ENCODE results near the gene AP2B1.
"Not testable (repeated sequence)": the region's sequence is repeated elsewhere in the genome, so short reads cannot be mapped to it uniquely, and the experiment has no call there.

Gene AP2B1

DNA sequence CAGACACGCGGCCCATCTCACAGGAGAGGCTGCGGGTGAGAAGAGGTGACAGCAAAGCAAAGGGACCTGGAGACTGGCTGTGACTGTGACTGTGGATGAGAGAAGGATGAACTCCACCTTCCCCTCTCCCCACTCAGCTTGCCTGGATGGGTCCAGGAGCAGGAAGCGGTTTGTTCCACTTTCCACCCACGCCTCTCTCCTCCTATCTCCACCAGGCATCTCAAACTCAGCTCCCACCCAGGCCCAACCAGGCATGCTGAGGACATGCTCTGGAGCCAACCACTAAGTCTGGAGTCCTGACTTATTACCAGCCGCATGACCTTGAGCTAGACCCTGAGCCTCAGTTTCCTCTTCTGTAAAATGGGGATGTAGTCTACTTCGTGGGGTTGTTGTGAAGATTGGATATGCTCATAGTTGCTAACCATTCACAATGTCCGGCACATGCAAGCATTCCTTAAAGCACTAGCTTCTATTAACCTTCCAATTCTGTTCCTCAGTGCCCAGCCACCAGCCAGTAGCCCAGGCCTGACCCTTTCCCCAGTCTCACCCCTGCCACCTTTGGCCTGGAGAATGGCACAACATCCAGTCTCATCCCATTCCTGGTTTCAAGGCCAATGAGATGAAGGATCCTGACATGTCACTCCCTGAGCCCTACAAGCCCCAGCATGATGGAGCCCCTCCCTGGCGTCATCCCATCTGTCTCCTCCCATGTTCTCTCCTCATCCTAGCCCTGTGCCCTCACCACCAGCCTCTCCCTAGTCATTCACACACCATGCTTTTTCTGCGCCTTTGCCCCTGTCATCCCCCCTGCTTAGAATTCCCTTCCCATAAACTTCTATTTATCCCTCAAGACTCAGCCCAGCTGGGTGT lies 163.6 kb downstream of the AP2B1 start:
- DNase-seq, result no peak

DNA sequence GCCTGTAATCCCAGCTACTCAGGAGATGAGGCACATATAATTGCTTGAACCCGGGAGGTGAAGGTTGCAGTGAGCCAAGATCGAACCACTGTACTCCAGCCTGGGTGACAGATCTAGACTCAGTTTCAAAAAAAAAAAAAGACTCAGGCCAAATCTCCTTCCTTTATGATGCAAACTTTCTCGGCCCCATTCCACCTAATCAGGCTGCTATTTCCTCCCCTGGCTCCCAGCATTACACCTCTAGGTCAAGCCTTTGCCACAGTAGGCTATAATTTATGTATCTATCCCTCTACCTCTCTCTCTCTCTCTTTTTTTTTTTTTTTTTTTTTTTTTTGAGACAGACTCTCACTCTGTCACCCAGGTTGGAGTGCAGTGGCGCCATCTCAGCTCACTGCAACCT lies 164.4 kb downstream of the AP2B1 start:
- not testable (repeated sequence) for DNase-seq

DNA sequence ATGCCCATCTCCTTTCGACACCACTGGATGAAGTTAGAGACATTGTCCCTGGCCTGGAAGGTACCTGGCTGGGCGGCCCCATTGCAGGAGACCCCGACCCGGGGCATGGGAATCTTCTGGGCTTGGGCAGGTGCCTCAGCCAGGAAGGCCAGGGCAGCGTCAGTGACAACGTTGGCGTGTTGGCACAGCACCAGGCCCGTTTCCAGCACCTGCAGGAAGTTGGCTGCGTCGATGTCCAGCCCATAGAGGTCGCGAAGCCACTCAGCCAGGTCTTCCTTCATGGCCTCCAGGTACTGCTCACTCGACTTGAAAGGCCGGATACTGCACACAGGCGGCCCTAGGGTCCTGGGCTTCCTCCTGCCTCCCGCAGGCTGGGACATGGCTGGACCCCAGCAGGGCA lies 165.3 kb downstream of the AP2B1 start:
- DNase-seq, result no peak

DNA sequence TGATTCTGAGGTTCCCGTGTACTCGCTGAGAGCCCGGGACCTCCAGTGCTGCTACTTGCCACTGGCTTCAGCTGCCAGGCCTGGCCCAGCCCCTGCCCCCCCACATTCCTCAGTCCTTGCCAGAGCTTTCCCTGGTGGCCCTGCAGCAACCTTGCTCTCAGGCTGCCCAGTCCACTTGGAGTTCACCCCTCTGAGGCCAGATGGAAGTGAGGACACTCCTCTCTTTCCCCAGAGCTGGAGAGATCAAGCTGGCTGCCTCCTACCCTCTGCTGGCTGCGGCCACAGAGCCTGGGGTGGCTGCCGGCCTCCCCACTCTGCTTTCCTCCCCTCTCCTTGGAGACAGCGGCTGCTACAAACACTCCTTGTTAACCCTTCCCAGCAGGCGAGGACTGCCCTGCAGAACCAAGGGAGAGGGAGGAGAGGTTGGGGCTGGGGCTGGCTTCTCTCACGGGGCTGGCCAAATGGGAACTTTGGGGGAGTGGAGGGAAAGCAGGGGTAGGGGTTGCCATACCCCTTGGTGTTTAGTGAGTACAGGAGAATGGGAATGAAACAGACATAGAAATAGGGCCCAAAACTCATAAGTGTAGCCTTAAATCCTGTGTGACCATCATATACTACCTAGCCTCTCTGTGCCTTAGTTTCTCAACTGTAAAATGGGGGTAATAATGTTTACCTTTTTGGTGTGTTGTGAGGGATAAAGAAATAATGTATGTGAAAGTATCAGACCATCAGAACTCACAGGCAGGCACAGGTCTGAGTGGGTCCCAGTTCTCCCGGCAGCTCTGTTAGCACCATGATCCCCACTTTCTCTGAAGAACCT lies 166.0 kb downstream of the AP2B1 start, which contains the start of gene GAS2L2:
GAS2L2 (minus strand) TSS at position 295 of the 820 bp plus-strand sequence. CDS start 389 bp downstream, outside the sequence.
- no peak for DNase-seq

DNA sequence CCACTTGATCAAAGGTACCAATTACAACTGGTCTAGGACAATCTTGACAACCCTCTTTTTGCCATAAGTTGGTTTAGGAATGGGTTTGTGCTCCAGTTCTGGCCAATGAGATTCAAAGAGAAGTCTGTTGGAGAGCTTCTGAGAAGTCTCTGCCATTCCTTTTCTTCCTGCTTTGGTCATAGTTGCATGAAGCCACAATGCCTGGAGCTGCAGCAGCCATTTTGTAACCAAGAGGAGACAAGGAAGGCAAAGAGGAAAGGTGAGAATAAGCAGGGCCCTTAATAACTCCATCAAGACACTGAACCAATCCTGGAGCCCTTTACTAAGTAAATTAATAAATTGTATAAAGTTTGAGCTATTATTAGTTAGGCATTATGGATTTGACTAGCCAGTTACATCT lies 170.1 kb downstream of the AP2B1 start:
- DNase-seq, result no peak

DNA sequence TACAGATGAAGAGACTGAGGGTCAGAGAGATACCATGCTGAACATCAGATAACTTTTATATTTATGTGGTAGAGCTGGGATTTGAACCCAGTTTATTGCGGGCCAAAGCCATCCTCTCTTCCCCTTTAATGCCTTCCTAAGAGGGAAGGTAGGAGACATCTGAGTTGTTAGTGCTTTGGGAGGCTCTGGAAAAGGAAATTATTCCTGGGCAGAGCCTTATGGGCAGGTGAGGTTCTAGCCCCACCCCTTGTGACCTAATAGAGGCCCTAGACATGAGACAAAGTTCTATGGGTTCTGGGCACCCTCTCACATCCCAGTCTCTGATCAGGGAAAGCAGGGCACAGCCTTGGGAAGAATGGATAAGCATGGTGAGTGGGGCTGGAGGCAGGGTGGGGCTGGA lies 173.5 kb downstream of the AP2B1 start, which contains the start of gene C17orf50:
C17orf50 (plus strand) TSS at position 301 of the 400 bp plus-strand sequence; CDS start at position 356, 55 bp downstream.
- no peak for DNase-seq

DNA sequence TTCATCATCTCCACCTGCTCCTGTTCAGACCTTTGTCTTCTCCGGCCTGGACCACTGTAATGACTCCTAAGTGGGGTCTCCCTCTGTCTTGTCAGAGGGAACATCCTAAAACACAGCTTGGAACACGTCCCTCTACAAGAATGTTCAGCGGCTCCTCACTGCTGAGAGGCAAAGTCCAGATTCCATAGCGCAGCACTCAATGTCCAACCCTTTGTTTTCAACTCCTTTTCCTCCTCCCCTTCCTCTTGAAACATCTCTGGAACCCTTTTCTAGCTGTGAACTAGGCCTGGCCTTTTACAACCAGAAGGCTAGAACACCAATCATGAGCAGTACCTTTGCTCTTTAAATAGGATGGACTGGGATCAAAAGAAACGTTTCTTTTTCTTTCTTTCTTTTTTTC lies 174.5 kb downstream of the AP2B1 start:
- no peak for DNase-seq

DNA sequence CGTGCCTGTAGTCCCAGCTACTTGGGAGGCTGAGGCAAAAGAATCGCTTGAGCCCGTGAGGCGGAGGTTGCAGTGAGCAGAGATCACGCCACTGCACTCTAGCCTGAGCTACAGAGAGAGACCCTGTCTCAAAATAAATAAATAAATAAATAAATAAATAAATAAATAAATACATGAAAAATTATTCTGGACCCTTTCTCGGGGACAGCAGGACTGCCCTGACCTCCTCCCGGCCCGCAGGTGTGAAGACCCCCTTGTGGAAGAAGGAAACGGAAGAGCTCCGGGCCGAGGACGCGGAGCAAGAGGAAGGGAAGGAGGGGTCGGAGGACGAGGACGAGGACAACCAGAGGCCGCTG lies 176.6 kb downstream of the AP2B1 start:
- DNase-seq, result no peak

DNA sequence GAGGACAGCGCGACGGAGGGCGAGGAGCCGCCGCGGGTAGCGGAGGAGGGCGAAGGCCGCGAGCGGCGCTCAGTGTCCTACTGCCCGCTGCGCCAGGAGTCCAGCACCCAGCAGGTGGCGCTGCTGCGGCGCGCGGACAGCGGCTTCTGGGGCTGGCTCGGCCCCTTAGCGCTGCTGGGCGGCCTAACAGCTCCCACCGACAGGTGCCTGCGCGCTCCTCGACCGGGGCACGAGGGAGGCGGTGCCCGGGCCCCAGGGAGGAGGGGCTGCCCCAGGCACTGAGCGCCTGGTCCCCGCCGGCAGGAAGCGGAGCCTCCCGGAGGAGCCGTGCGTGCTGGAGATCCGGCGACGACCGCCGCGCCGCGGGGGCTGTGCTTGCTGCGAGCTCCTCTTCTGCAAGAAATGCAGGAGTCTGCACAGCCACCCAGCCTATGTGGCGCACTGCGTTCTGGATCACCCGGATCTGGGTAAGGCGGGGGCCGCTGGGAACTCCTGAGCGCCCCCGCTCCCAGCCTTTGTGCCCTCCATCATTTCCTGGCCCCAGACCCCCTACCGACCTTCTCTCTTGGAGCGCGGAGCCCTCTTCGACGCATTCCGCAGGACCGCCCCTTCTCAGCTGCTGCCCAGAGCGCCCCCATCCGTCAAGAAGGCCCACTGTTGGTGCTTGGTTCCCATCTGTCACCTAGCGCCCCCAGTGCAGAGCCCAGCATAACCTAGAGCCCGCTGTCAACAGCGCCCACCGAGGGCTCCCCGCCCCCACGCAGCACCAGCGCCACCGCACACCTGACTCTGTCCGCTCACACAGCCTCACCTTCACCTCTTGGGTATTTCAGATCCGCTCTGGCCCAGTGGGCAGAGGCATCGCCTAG lies 177.2 kb downstream of the AP2B1 start:
- DNase-seq, result peak; percentile 87 to 91

DNA sequence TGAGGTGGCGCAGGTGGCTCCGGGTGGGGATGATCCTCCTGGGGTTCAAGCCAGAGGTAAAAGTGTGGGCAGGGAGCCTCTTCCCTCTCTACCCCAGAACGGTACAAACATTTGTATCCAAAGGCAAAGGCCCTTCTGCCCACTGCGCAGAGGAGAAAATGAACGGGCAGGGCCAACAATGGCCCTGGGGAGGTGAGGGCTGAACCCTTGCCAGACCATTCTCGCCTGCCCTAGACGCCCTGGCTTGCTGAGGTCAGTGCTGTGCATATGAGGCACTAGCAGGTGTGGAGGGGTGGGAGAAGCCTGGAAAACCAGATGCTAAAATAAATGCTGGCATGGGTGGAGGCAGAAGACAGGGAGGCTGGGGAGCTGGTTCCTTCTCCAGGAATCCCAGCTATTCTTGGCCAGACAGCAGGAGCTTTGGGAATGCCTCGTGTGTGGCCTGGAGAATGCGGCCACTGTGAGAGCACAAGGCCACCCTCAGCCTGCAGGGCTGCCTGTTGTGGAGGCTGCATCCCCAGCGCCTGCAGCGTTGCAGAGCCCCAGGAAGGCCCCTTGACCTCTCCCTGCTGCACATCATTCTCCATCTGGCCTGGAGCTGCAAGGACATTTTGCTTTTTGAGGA lies 178.1 kb downstream of the AP2B1 start:
- DNase-seq, result no peak

DNA sequence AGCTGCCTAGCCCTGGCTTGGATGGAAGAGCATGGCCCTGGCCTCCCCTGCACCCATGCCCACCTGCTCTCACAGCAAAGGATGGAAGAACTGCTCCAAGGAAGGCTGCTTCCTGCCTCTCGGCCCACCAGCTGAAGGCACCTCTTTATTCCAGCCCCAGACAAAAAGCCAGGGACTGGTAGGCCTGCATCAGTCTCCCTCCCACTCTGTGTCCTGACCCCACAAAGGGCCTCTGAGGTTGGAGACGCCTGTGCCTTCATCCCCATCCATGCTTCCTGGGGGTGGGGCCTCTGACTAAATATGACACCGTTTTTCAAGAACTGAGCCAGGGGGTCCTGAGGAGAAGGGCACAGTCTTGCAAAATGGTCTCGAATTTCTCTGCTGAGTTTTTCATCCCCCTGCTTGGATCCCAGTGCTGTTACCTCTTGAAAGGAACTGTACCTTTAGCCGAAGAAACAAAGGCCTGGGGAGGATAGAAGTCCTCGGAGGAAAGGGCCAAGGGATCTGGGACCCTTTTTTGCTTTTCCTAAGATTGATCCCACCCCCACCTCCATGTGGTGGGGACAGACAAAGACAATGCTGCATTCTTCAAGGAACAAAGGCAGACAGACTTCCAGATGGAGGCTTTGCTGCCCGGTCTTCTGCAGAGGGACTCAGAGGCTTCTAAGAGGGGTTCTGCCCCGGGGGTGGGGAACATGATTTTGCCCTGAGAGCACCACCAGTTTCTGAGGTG lies 178.8 kb downstream of the AP2B1 start:
- DNase-seq, result no peak

DNA sequence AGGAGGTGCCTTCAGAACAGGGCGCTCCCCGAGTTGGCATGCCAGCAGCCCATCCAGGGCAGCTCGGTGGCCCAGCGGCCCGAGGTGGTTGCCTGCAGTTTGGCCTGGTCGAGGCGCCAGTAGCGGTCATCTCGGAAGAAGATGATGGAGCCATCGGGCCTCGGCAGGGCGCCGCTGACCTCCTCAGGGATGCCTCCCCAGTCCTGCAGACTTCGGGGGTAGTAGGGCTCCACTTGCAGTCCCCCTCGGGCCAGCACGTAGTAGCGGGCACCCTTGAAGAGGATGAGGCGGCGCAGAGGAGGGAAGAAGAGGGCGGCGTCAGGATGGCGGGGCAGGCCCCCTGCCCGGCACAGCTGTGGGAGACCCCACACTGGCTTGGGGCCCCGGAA lies 179.4 kb downstream of the AP2B1 start:
- no peak for DNase-seq

DNA sequence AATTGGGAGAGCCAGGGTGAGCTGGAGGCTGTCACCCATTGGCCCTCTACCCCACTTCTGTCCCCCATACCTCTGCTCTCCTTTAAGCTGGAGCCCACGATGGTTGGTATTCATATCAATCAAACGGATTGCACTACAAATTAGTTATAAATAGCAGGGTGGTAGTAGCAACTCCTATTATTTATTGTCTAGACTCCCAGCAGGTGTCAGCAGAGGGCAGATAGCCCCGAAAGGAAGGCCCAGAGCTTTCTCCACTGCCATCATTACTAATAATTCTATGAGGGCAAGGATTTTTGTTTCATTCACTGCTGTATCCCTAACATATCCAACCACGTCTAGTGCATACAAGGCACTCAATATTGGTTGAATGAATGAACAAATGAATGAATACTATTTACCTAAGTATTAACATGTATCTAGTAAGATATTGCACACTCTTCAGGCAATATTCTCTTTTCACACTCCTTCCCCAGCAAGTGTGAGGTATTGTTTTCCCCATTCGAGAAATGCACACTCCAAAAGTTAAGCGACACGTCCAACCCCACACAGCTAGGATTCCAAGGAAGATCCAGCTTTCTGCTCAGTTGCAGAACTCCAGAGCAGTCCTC lies 179.9 kb downstream of the AP2B1 start:
- DNase-seq, result peak; percentile 71 to 82

DNA sequence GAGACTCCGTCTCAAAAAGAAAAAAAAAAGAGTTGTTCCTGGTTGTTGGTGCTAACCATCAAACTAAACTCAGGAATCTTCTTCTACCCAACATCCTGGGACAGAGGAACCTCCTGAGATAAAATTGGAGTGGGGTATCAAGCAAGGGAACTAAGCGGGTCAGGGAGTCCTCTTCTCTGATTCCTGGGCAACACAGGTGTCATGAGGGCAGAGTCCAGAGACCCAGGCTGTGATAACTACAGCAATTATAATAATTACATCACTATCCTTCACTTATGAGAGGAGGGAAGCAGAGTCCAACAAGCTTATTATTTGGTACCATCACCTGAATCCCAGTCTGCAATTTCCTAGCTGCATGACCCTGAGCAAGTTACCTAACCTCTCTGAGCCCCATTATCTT lies 181.7 kb downstream of the AP2B1 start:
- DNase-seq, result no peak

DNA sequence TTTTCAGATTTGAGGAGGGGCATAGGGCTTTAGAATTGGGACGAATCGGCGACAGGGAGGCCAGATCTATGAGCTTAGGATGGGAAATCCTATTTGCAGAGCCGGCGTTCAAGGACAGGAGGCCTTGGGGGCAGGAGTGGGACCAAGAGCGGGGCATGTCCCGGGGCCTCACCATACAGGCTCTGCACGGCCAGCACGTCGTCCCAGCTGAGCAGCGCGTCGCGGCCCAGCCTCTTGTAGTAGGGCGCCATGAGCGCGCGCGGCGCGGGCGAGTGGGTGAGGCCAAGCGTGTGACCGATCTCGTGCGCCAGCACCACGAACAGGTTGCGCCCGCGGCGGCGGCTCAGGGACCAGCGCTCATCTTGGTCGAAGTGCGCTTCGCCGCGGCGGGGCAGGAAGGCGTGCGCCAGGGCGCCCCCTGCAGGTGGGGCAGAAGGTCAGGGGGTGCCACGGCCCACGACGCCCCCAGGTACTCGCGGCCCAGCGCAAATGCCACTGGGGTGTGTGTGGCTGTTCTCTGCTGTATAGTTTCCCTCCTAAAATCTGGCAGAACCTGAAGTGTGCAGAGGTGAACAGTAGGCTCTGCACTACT lies 182.9 kb downstream of the AP2B1 start:
- DNase-seq, result no peak

DNA sequence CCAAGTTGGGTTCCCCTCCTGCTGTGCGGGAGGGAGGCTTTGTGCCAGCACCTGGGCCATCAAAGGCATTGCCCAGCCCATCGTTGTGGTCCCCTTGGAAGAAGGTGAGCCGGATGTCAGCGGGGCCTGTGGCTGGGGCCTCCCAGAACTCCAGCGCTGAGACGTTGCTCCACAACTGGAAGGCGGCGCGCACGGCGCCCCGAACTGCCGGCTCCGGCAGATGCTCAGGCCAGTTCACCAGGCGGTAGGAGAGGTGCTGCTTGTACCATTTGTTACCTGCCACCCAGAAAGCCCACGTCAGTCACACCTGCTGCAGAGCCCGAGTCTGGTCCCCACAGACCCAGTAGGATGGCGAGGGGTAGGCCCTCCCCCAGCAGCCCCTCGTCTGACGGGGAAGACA lies 186.0 kb downstream of the AP2B1 start:
- no peak for DNase-seq

DNA sequence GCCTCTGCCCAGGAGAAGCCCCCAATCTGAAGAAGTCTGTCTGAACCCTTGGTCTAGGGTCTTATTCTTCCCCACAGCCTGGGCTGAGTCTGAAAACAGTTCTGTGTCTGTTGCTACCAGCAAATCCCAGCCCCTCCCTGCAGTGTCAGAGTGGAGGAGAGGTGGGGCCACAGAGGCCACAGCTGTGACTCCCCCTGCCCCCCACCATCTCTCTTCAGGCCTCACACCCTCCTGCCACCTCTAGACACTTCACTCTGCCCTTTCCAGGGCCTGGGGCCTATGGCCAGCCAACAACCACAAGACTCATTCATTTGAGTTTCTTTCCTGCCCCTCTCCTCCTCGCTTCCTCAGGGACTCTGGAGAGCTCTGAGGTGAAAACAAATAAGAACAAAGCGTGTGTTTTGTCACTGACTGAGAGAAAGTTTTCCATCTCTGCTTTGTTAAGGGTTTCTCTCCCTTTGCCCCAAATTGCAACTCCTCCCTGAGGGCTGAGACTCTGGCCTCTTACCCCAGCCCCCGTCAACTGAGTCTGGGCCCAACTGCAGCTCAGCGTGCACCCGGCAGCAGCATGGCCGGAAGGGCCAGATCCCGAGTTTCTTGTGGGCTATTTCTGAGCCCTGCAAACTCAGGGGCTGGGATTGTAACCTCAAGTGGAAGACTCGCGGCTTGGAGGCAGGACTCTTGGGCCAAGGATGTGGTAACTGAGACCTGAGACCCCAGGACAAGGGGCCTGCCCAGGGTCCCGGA lies 186.7 kb downstream of the AP2B1 start:
- peak; percentile 40 to 53 for DNase-seq

DNA sequence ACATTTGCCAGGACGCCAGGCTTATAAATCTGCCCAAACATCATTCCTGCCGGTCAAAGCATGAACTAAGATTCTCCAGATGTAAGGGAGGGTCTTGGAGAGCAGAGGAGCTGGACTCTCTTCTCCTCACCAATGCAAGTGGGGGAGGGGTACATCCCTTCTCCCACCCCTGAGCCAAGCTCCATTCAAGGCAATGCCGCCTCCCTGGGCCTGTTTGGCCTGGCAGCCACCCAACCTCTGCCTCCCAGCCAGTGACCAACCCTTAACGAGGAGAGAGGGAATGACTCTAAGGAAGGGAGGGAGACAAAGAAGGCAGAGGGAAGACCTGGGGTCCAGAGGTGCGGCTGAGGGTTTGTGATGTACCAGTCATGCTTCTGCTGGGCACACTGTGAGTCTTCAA lies 187.4 kb downstream of the AP2B1 start:
- DNase-seq, result no peak

DNA sequence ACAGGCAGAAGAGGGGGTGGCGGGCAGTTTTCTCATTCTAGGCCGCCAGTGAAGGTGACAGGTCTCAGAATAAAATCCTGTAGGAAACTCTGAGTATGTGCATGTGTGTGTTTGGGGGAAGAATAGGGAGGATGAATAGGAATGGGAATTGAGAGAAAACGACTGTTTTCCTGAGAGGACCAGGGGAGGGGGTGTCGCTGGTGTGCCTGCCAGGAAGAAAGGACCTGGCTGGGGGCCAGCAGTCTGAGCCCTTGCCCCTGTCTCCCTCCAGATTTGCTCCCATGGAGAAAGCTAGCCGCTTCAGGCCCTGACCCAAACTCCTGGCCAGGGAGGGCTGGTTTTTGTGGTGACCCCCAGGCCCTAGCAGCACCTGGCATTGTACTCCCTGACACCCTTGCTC lies 187.9 kb downstream of the AP2B1 start:
- no peak for DNase-seq

DNA sequence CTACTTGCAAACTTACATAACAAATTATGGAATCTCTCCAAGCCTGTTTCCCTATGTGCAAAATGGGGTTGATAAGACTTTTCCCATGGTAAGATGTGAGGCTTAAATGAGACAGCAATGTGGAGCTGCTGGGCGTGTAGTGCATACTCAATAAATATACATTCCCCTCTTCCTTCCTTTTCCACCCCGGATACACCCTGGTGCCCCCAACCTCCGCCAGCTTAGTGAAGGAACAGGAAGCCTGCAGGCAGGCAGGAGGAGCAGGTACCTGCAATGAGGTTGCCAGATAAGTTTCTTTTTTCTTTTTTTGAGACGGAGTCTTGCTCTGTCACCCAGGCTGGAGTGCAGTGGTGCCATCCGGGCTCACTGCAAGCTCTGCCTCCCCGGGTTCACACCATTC lies 188.5 kb downstream of the AP2B1 start:
- peak; percentile 61 to 67 for DNase-seq
